HG03159 (cell line): Measurements from ENCODE around the gene DDRGK1.

ENCODE experiments used
- ATAC-seq: cut with Tn5 transposase; IDR thresholded peaks from one replicate; pipeline ENCODE4 v1.9.1; 2021; ENCODE audit warnings: mild to moderate bottlenecking, moderate library complexity; ENCODE audit not compliant: unreplicated experiment

The DDRGK1 gene

DNA sequence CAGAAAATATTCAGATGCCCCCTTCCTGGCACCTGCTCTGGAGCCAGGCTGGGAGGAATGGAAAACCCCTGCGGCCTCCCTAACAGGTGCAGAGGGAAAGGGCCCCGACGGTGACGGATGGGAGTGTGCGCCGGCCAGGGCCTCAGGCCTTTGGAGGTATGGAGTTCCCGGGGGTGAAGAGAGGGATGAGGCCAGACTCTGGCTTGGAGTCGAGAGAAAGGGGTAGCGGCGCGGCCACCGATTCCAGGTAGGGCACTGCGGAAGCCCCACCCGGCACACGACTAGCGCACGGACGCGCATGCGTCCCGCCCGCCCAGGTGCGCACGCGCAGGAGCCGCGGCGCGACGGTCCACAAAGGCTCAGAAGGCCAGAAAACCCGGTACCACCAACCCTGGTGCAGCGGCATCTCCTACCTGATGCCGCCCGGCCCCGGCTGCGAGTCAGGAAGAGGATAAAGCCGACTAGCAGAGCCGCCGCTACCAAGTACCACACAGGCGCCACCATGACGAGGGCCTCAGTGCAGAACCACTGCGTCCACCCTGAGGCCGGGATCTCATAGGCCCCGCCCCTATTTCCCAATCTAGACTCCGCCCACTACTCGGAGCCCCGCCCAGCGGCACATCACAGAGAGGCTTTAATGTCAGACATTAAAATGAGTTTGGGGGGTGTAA, at the start of gene DDRGK1:
Gene DDRGK1, minus strand, starts transcription at position 559 of the 671 bp plus-strand sequence. Its CDS starts 55 bp downstream, at position 504.
- ATAC-seq = peak; percentile 79

DNA sequence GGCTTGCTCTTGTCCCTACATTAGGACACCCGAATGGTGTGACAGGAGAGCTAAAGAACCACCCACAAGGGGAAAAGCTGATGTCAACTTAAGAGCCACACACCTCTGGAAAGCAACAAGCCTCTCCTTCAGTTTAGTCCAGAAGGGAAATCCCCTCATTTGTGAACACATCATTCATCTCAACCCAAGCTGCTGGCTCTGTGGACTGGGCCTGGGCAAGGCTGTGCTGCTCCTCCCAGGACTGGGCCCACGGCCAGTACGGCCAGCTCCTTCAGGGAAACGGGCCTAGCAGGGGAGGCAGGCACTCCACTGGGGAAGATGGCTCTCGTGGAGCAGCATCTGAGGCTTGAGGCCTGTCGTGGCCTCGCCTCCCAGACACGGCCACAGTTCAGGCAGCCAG, 47.3 kb upstream of the DDRGK1 start:
- no peak for ATAC-seq

DNA sequence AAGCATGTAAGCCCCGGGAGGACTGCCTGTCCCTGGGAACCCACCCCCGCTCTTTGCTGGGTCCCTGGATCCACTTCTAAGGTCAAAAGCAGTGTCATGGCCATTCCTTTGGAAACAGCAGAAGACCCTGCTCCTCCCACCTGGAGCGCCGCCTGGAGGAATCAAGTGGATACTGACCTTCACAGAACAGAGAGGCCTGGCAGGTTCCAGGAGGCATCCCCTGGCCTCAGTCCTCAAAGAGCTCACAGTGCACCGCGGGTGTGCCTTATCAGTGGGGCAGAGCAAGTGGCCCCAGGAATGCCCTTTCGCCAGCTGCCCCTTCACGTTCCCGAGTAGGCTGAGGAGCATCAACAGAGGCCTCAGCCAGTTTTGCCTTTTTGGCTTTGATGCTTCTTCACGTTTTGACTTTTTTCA, 45.6 kb upstream of the DDRGK1 start:
- ATAC-seq = no peak

DNA sequence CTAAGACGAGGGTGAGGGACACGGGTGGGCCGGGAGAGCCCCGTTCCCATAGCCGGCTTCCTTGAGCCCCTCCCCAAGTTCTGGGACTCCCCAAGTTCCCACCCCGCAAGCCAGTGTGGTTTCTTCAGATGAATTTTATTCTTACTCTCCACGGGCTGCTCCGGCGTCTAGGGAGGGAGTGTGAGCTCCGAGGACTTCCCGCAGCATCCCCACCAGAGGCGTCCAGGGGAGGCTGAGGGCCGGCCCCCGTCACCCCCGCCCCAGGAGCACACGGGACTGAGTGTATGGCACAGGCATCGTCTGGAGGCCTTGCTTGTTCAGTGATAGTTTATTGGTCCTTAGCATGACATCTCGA, 44.5 kb upstream of the DDRGK1 start:
- ATAC-seq = no peak

DNA sequence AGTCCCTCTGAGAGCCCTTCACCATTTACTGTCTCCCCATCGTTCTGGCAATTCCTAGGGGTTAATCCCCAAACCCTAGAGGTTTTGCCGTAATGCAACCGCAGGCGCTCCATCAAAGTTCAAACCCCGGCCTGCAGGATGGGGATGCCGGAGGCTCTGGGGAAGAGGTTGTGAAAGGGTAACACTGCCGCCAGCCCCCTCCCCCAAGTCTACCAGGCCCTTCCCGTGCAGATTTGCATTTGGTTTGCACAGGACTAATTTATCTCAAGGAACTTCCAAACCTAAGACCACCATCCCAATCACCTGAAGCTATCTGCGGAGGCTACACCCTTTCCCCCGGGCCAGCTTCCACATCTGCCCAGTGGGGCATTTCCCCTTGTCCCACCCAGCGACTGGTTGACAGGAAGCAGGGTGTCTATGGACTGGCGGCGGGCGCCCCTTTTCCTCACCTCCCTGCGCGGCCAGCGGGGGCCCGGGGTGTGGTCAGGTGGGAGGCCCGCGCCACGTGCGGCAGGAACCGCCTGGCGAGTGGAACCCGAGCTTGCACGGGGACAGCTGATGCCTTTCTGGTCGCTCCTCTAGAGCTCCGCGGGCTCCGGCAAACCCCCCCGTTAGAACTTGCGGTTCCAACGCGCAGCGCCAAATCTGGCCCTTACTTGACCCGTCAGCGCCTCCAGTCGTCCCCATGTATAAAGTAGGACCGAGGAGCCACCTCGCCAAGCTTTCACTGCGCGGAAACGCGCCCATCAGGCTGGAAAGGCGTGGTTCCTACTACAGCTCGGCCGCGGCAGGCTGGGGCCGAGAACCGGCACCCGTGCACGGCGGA, 43.9 kb upstream of the DDRGK1 start:
- ATAC-seq = no peak

DNA sequence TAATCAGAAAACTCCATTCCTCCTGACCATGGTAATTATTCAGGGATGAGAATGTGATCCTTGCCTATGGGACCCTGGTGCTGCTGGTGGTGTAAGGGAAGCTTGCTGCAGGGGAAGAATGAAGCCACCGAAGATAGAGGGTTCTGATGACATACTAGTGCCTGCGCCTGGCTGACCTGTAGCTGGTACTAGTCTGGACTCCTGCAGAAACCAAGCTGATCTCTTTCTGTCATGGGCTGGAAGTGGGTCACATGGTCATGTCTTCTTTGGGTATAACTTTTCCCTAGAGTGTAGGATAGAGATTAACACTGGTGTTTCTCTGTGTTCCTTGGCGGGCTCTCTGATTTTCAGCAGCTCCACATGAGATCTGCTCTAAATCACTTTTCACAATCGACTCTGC, 43.2 kb upstream of the DDRGK1 start:
- ATAC-seq = no peak

DNA sequence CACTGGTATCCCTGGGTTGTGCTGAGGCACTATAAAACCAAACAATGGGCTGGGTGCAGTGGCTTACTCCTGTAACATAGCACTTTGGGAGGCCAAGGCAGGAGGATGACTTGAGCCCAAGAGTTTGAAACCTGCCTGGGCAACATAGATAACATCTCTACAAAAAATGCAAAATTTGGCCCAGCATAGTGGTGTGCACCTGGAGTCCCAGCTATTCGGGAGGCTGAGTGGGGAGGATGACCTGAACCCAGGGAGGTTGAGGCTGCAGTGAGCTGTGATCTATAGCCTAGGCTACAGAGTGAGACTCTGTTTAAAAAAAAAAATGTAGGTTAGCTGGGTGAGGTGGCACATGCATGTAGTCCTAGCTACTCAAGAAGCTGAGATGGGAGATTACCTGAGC, 42.2 kb upstream of the DDRGK1 start:
- ATAC-seq = no peak

DNA sequence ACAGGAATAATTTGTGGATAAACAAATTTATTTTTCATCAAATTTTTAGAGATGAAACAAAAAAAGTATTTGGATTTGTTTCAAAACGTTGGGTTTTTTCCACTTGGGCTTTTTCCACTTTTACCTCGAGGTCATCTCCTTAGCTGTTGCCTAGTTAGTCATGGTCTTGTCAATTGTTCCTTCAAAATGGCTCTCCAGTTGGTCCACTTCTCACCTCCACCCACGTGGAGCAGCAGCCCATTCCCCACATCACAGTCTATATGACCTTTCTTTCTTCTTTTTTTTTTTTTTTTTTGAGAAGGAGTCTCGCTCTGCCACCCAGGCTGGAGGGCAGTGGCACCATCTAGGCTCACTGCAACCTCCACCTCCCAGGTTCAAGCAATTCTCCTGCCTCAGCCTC, 41.2 kb upstream of the DDRGK1 start:
- no peak for ATAC-seq

DNA sequence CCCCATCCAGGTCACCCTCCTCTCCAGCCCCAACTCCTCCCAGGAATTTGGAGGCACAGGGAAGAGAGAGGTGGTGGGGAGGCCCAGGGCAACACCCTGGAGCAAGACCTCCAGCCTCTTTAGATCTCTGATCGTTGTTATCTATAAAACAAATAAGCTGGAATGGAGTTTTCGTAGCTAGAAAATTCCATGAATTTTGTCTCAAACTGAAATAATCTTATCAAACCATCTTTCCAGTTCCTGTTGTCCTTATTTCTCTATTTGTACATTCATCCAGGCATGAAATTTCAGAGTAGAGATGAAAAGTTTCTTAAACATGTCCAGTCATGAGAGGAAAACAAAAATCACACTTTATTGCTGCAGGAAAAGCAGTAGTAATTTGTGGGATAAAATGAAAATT, 40.7 kb upstream of the DDRGK1 start:
- no peak for ATAC-seq

DNA sequence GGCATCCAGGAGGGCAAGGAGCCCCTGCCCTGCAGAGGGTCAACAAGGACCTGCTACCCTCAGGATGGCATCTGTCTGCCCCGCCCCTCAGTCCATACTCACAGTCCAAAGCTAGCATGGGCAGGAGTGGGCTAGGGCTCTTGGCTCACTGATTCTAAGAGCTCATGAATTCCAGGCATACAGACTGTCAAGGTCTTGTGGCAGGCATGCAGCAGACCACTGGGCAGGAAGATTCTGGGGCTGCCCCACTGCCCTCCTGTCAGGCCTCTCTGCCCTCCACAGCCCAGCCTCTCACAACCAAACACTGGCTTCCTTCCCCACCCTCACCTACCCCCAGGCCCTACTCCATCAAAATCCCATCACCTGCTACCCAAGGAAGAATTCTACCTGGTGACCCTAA, 40.1 kb upstream of the DDRGK1 start:
- no peak for ATAC-seq

DNA sequence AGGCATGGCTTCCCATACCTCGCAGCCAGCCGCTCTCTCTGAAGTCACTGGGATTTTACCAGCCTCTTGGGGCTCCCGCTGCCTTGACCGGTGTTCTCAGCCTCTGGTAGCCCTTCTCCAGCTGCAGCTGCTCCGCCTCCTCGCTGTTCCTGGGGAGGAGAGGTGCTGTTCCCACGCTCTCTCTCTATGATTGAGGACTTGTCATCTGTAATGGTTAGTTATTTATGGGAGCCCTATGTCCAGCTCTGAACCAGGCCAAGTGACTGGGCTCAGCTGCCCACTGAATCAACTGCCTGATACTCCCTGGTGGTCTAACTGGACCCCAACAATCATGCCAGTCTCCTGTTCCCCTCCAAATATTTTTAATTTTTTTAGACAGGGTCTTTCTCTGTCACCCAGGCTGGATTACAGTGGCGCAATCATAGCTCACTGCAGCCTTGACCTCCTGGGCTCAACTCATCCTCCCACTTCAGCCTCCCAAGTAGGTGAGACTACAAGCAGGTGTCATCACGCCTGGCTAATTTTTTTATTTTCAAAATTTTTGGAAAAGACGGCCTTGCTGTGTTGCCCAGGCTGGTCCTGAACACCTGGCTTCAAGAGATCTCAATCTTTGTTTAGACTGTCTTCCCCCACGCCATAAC, 39.4 kb upstream of the DDRGK1 start:
- no peak for ATAC-seq

DNA sequence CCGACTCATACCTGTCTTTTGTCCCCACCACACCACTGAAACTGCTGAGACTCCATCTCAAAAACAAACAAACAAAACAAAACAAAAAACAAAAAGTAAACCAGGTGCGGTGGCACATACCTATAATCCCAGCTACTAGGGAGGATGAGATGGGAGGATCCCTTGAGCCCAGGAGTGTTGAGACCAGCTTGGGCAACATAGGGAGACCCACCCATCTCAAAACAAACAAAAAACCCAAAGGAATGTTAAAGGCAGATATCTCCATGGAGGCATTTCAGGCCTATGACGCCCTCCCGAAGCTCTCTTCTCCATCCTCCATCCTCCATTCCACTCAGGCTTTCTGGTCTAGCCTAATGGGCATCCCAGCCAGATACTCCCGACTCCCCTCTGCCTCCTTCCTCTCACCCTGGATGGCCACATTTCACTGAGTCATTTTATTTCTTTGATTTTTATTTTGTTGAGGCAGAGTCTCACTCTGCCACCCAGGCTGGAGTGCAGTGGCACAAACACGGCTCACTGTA, 37.8 kb upstream of the DDRGK1 start:
- no peak for ATAC-seq

DNA sequence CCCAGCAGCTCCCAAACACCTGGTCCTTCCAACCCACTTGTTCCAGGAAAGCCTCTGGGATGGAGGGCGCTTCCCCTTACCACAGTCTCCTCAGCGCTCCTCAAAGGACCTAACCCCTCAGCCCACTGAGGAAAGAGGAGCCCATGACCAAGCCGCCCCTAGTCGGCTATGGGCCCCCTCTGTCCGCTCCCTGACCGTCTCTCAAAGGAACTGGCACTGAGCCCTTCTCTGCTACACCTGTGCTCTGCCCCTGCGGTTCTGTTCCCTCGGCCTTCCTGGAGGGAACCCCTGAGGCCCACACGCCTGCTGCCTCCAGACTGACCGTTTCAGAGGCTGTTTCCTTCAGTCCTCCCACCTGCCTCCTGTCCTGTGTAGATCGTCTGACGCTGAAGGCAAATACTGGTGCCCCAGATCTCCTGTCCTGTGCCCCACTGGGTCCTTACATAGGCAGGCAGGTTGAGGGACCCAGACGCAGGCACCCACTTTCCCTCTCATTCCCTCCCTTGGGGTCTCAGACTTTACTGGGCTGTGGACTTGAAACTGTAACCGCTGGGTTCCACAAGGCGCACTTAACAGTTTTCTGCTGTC, 36.4 kb upstream of the DDRGK1 start:
- ATAC-seq = no peak

DNA sequence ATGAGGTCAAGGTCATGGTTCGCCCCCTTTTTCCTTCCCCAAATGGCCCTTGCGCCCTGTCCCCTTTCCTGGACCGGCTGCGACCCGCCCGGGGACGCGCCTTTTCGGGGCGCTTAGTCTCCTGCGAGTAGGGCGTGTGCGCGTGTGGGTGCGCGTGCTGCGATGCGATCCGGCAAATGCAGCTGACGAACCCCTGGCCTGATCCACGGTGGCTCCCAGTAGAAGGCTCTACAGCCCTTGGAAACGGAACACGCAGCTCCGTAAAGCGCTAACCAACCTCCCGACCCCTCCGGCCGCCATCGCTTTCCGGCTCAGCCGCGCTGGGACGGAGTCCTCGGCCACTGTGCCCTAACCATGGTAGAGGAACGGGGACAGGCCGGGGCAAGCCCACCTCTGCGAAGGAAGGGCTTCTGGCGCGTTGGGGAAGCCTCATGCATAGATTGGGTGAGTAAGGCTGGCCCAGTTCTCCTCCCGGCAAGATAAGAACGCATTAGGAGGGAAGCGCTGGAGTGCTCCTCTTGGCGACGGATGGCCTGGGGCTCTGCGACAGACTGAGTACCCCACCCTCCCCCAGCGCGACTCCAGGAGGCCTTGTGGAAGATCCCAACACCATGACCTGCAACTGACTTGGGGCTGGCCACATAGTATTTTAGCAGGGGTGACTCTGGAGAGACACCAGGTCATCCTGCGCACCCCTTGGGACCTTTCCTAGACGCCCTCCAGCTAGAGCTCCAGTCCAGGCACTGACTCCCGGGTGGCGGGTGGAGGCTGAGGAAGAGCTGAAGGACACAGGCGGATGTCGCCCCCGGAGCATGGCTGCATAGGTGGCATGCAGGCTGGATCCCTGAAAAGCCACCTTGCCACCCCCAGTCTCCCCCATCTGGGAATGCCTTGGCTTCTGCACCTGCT, 35.6 kb upstream of the DDRGK1 start:
- ATAC-seq = no peak

DNA sequence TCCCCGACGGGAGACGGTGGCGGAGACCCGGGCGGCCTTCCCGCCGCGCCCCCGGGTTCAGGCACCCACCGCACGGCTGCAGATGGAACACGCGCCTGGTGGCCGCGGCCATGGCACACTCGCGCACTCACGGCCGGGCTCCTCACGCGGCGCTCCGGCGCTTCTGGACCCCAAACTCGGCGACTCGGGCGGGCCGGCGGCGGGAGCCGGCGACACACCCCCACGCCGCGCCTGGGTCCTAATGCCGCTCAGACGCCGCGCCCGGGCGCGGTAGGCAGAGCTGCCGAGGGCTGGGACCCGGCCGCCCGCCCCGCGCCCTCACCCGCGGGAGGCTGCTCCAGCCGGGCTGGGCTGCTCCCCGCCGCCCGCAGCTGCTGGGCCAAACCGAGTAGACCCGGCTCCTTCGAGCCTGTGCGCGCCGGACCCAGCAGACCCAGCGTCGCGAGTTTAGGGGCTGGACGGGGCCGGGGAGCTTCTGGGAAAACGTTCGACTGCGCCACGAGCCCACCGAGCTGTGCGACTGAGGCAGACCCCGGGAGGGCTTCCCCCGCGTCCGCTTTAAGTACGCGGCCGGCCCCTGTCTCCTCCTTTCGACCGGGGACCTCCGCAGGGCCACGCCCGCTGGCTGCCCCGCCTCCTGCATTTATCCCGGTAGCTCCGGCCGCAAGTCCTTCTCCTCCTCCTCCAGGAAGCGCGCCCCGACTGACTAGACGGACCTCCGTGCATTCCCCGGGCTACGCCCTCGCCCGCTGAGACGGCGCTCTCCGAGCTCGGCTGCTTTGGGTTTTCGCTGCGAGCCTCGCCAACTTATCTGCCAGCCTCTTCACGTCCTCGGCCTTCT, 34.8 kb upstream of the DDRGK1 start, which contains the start of gene SLC4A11:
Gene SLC4A11, minus strand, starts transcription at position 165 of the 841 bp plus-strand sequence. Its CDS starts 53 bp downstream, at position 112.
- peak; percentile 42 for ATAC-seq

DNA sequence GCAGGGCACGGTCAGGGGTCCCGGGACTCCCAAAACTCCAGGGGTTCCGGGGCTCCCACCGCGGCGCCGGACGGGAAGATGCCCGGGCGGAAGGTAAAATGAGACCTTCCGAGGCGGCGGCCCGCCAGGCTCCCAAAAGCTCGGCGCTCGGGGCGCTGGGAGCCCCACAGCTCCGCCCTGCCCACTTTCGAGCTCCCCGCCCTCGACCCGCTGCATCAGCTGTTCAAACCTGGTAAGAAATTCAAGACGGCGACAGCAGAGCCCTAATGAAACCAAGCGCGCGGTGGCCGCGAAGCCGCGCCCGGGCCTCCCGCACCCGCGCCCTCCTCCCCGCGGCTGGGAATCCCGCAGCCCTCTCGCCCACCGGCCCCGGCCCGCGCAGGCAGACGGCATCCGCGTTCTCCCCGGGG, 34.1 kb upstream of the DDRGK1 start:
- ATAC-seq = peak; percentile 47

DNA sequence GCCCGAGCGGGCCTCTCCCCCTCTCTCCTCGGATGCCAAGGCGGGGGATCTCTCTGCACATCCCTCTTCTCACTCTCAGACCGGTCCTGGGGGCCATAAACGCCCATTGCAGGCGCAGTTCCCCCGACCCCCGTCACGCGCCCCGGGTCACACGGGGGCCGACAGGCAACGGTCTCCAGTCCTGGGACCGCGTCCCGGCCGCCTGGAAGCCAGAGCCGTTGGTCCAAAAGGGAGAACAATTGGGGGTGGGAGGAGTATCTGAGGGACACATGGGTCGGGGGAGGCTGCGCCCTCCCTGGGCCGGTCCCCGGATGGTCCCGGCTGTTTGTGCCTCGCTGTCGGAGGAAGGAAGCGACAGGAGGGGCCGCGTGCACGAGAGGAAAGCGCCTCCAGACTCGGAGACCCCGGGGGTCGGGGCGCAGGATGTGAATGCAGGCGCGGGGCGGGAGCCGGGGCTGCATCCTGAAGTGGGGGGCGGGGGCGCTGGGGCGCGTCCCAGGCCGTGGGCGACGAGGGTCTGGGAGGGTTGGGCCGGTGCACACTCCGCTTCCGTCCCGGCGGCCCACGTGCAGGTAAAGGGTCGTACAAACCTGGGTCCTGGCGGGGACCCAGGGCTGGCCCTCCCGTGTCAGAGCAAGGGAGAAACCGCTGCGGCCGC, 33.6 kb upstream of the DDRGK1 start:
- ATAC-seq = peak; percentile 36

DNA sequence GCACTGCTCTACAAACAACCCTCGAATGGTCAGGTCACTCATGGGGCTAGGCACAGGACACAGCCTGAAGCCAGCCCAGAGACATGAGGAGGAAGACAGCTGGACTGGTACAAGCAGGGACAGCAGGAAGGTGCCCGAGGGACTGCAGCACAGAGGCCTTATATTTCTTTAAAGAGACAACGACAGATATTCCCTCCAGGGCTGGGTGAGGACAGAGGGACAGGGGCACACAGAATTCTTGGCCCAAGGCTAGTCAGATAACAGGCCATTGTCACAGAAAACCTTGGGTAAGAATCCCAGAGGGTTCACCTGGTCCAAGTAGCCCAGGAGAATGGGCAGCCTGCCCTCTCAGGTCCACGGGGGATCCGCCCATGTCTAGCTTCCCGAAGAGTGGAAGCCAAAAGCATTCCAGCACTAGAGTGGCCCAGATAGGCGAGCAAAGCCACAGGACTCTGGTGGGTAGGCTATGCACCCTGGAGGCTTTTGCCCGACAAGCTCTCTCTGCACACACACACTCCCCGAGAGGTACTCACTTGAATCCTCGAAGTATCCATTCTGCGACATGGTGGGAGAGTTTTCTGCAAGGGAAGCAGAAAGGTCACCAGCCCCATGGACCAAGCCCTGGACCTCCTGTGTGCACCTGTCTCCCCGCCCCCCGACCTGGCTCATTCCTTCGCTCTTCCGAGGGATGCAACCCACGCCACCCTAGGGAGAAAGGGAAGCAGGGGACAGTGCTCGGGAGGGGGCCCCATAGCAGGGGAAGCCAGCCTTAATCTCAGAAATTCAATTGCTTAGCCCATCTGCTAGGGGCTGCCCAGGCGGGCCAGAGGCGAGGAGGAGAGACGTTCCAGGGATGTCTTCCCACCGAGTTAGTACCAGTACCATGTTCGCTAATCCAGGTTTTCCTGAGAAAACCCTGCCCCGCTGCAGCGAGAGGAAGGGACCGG, 32.8 kb upstream of the DDRGK1 start:
- ATAC-seq = no peak
